Suprapubic skin (tissue), 4 donors: Measurements from ENCODE around the gene CES5A.

ENCODE experiments used
- CTCF ChIP-seq, 2 donors: fragments of 200-600 bp in 1 of 2; fragments of 450-650 bp in 1 of 2; sonication (generic) in 1 of 2; IDR thresholded peaks; one replicate each; pipeline ENCODE4 v1.5.1; 2016 to 2019; ENCODE audit warnings: antibody characterized with exemption in 2 of 2, mild to moderate bottlenecking in 1 of 2, moderate library complexity in 1 of 2
- EP300 ChIP-seq: sonication (generic); formaldehyde crosslinking; IDR thresholded peaks from one replicate; pipeline ENCODE4 v1.6.1; 2017; ENCODE audit warnings: antibody characterized with exemption
- POLR2AphosphoS5 ChIP-seq, 3 donors: sonication (generic); formaldehyde crosslinking; IDR thresholded peaks; one replicate each; pipeline ENCODE4 v1.6.1; 2017; ENCODE audit warnings: antibody characterized with exemption in 3 of 3

GRCh38 chr16:55832425-55832772 lies 42.8 kb downstream of the CES5A start:
- TF ChIP-seq CTCF (IDR thresholded peaks at IDR 0.05) (no peak), EP300 (no peak), POLR2AphosphoS5 (IDR thresholded peaks at IDR 0.05) (no peak)
